GM19438 (cell line): ENCODE results near the gene KCNMA1.

Experiments used
- ATAC-seq: cut with Tn5 transposase; IDR thresholded peaks from one replicate; pipeline ENCODE4 v1.9.1; 2021; ENCODE audit warnings: low read depth; ENCODE audit not compliant: unreplicated experiment

KCNMA1 gene

DNA sequence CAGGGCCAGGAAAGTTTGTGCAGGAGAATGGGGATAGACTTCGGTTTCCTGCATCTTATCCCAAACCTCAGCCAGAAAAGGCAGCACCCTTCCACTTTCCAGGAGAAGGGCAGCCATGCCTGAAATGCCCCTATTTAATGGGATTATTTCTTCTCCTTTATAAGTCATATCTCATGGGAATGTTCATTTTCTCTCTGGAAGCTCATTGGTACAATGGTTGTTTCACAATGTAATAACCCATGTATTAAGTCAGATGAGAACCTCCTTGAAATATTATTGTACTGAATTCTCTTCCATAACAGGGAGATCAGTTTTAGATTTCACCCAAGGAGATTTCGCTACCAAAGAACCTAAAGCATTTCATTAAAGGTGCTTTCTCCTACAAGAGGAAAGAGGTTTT lies 457.5 kb downstream of the KCNMA1 start:
- ATAC-seq = no peak

DNA sequence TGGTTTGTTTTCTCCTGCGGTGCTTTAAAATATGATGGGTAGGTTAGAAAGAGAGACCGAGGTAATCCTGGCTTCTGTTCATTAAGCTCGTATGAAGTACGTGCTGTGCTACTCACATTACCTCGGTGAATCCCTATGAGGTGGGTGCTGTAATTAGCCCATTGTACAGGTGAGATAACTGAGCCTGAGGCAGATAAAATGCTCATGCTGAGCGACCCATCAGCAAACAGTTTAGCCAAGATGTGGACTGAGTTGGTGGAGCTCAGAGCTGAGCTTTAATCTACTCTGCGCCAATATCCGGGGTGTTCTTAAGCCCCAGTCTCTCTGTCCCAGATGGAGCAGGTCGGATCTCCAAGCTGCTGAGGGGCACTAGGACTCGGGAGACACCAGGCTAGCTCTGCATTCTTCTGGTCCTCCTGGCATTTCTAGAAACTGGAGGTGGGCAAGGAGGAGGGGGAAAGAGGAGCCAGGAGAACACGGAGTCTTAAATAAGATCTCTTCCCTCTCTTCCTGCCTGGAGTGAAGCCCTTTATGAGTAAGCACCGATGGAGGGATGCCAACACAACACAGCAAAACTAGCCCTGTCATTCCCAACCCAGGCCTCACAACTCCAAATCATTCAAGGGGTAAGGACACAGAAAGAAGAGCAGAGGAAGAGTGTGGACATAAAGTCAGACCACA lies 458.5 kb downstream of the KCNMA1 start:
- no peak for ATAC-seq

DNA sequence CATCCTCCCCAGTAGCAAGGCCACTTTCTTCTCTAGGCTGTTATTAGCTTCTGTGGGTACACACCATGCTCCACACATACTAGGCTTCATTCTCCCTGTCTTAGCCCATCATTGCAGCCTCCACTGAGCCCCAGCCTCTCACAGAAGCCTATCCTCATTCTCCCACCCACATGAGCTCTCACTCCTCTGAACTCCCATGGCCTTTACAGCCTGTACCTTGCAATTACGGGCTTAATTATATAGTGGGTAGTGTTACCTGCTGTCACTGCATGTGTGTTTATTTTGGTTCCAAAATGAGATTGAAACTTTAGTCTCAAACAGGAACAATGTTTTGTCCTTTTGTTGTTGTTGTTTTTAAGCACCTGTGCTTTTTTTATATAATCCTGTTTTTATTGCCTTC lies 460.0 kb downstream of the KCNMA1 start:
- no peak for ATAC-seq

DNA sequence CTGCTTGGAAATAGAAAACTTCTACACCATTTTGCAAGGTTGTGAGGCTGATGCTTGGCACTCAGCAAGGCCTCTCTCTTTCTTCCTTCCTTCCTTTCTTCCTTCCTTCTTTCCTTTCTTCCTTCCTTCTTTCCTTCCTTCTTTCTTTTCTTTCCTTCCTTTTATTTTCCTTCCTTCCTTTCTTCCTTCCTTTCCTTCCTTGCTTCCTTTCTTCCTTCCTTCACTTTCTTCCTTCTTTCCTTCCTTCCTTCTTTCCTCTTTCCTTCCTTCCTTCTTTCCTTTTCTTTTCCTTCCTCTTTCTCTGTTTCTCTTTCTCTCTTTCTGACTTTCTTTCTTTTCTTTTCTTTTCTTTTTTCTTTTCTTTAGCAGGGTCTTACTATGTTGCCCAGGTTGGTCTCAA lies 460.4 kb downstream of the KCNMA1 start:
- ATAC-seq = no peak

DNA sequence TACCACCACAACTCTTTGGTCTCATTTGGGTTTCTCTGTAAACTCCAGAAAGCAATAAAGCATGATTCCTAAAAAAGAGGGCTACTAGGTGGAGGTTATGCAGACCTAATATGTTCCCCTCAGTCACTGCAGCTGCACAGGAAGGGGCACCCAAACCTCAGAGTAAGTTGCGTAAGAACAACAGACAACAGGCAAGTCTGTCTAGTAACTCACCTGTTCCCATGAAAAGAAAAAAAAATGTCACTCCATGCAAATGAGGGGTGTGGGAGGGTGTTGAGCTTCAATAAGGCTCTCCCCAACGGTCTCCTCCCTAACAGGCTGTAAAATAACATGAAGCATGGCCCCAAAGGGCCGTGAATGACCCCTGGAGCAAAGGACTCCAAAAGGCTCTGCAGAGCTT lies 461.4 kb downstream of the KCNMA1 start:
- ATAC-seq = no peak

DNA sequence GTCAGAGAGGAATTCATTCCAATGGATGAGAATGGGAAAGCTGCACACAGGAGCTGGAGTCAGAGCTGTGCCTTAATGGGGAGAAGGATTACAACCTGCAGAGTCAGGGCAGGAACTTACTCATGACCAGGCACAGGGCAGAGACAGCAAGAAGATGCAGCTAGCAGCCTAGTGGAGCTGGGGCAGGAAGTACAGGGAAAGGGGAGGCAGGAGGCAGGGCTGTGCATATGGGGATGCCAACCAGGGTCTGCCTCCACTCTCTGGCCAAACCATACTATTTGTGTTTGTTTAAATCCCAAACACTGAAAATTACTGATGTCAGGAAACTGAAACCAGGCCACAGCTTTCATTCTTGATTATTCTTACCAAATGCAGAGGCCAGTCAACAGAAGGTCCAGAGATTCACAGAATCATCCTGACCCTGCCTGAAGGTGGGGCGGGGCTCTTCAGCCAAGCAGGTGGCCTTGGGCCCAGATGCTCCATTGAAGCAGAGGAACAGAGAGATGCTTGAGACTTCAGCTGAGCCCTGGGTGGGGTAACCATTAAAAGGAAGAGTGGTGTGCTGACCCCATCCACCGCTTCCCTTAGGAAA lies 461.9 kb downstream of the KCNMA1 start:
- ATAC-seq = no peak

DNA sequence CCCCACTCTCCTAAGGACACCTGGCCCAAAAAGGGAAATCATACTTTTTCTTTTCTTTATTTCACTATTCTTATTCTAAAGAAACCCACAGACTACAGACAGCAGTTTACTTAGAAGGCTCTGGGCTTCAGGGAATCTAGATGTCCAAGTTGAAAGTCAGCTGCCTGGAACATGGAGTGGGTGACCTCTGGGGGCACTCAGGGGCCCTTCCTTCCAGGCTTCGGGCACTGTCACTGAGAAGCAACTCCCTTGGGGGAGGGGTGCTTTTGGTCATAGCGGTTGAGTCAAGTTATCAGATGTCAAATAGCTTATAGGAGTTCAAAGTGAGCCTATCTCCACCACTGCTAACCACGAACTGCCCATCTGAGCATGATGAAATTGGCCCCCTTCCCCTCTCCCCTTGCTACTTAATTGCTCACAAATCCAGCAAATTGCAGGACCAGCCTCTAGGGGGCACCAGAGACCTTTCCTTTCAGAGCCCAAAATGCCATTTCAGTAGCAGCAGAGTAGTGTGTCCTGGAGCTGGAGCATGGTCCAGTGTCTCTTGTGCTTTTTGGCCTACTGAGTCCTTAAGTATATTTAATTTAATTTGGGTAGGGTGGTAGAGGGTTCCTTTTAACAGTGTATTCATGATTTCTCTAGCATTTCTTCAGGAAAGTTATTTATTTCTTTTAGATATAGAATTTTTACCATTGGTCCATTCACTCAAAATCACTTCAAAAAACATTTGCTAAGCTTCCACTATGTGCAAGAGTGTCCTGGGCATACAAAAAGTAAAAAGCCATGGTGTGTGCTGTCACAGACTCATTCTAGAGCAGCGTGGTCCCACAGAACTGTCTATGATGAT lies 463.8 kb downstream of the KCNMA1 start:
- ATAC-seq = no peak

DNA sequence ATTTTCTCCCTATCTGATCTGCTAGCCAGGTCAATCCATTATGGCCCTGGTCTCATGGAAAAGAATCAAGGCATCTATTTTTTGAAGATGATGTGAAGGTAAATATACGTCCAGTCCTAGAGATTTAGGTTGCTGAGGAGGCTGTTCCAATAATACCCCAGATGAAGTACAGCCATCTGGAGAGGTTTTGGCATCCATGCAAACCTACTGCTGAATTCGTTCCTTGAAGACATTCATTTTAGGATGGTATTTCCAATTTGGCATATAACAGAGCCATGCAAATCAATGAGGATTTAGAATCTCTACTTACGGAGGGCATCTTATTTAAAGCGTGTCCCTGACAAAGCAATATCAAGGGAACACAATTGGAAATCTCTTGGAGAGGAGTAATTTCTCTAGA lies 465.5 kb downstream of the KCNMA1 start:
- no peak for ATAC-seq

DNA sequence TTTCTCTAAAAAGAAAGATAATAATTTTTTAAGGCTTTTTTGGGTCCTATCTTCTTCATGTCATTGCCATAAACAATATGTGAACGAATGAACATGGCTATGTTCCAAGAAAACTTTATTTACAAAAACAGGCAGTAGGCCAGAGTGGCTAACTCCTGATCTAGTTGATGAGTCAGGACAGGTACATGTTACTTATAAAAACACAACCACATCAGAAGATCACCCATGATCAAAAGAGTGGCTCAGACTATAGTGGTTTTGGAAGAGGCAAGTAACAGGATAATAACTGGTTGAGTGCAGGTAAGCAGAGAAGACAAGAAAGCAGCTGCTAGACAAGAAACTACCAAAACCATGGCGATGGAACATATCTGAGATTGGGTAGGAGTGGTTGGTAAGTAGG lies 468.7 kb downstream of the KCNMA1 start:
- ATAC-seq = no peak

DNA sequence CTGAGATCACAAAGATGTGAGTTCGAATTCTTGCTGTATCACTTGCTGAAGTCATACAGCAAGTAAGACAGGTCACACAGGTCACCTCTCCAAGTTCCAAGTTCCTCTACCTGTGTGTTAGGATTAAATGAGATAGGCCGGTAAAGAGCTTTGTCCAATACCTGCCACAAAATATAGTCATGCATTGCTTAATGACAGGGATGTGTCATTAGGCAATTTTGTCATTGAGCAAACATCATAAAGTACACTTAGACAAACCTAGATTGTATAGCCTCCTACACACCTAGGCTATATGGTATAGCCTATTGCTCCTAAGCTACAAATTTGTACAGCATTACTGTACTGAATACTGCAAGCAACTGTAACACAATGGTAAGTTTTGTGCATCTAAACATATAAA lies 469.4 kb downstream of the KCNMA1 start:
- ATAC-seq = no peak

DNA sequence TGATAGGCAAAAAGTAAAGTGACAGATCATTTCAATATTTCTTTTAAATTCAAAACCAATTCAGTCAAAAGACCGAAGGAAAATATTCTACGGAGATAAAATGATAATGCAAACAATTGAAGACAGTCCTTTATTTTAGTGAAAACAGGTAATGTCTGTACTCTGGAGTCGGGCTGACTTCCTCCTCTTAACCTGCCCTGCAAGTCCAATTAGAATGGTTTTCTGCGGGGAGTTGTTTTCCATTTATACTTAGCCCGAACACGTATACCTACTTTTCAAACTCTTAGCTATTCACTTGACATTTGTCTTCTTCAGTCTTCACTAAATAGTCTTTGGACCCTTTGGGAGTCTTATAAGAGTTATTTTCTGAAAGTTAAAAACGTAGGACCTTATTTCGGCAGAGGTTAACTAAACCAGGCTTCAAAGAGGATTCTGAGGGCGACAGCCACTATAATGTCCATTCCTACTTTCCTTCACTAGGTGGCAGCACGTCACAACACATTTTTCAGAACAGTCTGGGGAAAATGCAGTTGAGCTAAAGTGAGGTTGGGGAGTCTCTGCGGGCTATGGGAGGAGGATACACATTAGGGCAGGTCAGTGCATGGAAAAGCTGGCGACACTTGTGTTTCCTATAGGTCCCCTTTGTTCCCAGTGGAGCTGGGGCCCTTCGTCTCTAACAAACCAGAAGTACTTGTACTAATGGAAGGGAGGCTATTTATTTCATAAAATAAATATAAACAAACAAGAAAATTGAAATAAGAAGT lies 472.0 kb downstream of the KCNMA1 start:
- ATAC-seq = no peak

DNA sequence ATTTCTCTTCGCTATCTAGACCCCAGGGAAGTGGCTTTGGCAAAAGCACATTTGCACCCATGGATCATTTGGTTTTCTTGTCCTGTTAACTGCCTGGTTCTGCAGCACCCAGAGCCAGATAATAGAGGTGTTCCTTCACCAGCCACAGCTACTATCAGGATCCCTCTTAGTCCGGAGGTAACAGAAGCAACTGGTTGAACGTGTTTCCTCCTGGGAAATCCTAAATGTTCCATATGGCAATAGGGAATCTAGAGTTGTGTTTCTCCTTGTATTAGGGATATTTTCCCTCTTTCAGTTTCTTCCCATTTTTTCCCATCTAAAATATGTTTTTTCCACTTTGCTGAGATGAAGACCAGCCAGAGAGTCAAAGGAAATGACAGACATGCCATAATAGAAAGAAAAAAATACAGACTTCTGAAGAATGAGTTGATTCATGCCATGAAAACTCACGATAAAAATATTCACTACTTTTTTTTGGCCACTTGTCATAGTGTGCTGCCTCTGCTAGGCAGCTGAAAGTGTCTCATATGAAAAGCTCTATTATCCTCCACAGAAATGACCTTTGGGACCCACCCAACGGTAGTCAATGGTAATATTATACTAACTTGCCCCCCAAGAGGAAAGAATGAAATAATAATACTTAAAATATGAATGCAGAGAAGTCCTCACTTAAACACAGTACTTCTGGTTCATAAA lies 472.8 kb downstream of the KCNMA1 start:
- ATAC-seq = no peak

DNA sequence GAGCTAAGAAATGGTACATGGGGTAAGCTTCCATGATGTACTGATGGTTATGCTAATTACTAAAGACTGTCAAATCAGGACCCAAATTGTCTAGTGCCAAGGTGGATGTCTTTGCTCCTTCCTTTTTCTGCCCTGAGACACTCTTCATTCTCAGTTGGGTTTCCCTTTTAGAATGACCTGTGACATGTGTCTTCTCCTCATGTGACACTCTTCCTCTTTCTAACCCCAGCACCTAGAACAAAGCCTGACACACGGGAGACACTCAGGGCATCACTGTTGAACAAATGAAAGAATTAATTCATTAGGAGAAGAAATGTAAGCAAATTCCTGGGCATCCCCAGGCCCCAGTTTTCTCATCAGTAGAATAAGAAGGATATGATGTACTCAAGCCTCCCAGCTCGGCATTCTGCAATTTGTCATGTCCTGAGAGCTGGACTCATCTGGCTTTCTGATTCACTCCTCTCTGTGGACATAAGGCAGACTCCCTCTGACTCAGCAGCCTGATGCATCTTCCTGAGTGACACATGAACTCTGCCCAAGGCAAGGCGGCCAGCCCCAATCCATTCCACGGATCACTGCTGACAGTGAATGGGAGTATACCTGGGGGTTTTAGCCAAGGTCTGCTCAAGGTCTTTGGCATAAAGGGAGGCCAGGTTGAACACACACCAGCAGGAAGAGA lies 473.8 kb downstream of the KCNMA1 start:
- no peak for ATAC-seq

DNA sequence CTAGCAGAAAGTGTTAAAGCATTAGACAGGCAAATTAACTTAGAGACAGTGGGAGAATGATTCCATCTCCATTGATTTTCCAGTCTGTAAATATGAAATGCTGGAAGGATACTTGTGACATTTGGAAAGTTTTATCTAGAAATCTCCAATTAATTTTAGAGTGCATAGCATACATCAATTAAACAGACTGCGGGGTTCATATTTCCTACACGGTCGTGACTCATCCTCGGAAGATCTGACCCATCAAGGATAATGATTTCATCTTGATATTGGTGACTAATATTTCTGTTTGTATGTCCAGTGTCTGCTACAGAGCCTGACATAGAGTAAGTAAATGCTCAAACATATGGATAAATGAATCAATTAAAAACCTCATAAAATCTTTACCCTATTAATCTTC lies 474.9 kb downstream of the KCNMA1 start:
- ATAC-seq = no peak

DNA sequence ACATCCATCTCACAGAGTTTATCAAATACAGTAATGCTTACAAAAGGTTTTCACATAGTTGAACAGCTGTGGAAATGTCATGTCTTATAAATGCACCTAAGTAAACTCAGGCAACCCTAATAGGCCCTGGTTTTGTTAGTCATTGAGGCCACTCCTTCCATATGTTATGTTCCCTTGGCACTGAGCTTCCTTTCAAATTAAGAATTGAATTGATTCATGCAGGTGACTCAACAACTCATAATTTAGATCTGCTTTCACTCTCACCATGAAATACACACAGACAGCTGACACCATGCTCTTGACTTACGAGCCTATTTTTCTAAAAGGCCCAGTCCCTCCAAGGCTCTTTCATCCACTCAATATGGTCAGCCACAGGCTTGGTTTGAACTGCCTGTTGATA lies 476.9 kb downstream of the KCNMA1 start:
- no peak for ATAC-seq

DNA sequence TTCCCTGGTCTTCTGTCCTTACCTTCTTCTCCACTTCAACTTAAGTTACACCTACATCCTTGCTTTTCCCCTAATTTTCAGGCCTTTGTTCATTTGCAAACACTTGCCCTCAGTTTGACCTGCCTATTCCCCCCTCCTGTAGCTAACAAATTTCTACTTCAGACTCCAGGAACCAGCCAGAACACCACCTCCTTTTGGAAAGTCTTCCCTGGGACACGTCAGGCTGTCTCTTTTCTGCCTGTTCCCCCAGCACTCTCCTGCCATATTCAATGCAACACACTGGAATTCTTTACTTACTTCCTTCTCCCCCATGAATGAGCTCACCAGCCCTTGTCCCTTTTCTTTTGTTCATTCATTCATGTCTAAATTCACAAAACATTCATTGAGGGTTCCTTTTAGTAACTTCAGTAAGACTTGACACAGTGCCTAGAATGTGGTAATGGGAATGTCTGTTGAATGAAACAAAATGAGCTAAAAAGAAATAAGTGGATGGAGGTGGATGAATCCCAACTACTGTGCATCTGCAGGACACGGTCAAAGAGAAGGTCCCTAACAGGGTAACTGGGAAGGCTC lies 478.0 kb downstream of the KCNMA1 start:
- no peak for ATAC-seq

DNA sequence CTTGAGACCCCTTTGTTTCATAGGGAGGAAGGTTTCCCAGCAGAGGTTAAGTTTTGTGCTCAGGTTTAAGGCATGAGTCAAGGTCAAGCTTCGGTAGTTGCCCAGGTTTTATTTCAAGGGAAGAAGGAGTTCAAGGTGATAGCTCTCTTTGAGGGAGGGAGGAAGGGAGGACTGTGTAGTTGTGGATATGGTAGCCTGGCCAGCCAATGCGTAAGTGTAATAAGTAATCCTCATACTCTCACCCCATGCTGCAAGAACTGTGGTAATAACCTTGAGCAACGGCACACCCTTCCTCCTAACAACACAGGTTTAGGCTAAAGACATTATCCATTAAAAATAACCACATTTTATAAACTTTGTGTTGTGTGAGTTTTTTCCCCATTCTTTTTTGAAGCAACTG lies 478.9 kb downstream of the KCNMA1 start:
- ATAC-seq = no peak

DNA sequence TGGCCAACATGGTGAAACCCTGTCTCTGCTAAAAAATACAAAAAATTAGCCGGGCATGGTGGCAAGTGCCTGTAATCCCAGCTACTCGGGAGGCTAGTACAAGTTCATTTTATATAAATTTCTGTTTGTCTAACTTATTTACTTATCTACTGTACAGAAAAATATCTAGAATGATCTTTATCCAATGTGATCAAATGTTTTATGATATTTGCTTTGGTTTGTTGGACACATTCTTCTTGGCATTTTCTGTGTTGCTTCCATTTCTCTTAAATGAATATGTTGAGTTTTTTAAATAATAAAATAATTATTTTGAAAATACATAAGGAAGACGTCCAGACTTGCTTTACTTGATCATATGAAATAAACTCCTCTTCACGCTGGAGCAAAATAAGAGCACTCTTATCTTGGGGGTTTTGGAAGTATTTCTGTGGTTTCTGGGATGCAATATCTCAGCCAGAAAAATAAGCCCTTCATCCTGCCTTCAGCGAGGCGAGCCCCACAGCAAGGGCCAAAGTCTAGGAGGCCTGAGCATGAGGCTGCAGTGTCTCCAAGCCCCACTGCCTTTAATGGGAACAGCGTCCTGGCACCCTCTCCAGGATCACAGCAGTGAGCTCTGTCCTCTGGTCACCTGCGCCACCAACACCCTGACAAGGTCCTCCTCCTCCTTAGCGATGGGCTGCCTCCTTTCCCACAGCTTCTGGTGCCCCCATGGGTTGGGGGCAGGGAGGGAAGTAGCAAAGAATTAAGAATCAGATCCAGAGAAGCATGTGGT lies 480.2 kb downstream of the KCNMA1 start:
- no peak for ATAC-seq

DNA sequence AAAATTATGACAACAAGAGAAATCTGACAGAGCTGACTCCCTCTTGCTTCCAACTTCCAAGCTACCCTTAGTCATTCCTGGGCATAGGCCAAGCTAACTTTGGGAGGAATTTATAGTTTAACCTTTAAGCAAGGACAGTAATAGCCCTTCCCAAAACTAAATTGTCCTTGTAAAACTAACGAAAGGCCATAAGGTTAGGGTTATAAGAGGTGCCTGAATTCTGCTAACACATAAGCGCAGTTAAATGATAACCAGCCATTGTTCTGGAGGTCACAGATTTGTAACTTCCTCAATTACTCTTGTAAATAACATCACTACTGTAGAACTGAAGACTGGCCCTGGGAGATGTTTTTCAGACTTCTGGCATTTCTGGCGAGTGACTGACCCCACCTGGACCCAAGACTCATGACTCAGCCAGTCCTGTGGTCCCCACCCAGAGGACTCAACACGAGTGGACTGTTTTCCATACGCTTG lies 481.2 kb downstream of the KCNMA1 start:
- ATAC-seq = no peak
